ENCODE data around the gene OR6C70. TPM values are rescaled to one million over a fixed set of nuclear protein-coding genes. Genes with fewer than 3 reads are reported as not detected.

OR6C70 gene
- not detected for total RNA-seq
- long read RNA-seq: 0 reads

DNA sequence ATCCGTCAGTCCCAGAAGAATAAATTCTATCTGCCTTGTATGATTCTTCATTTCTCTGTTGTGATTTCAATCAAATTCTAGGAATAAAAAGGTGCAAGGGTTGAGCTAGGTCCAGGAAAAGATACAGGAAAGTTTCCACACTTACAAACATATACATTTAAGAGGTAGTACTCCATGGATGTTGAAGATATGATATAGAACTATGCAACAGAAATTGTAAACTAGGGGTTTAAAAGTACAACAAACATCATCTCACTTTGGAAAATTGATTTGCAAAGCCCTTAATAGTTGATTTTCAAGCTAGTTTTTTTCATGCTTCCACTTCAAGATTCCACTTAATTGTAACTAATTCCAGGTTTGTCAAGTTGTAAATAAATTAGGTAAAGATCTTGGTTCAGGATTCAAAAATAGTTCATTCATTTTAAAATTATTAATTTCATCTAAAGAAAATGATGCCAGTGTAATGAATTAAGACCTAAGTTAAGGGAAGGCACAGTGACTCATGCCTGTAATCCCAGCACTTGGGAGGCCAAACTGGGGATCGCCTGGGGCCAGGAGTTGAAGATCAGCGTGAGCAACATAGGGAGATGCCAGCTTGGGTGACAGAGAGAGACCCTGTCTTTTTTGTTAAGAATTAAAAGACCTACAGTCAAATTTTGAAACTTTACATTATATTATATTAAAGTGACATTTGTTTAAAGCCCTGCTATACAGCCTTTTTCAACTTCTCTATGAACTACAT, at the start of gene OR6C70:
Gene OR6C70 (minus strand): TSS at position 51 of the 742 bp plus-strand sequence. CDS start 0 bp downstream, at position 51.
- H3K36me3 ChIP-seq: no peaks in the 10 kb centered on the region
- H3K4me3 ChIP-seq: no peak within 1 kb of the TSS
- no peaks in the 10 kb centered on the region for H3K9me3 ChIP-seq
- no peak for ATAC-seq
- DNase-seq: no peak
- H3K4me1 ChIP-seq: no peaks in the 10 kb centered on the region
- TF ChIP-seq, protein P1, sequence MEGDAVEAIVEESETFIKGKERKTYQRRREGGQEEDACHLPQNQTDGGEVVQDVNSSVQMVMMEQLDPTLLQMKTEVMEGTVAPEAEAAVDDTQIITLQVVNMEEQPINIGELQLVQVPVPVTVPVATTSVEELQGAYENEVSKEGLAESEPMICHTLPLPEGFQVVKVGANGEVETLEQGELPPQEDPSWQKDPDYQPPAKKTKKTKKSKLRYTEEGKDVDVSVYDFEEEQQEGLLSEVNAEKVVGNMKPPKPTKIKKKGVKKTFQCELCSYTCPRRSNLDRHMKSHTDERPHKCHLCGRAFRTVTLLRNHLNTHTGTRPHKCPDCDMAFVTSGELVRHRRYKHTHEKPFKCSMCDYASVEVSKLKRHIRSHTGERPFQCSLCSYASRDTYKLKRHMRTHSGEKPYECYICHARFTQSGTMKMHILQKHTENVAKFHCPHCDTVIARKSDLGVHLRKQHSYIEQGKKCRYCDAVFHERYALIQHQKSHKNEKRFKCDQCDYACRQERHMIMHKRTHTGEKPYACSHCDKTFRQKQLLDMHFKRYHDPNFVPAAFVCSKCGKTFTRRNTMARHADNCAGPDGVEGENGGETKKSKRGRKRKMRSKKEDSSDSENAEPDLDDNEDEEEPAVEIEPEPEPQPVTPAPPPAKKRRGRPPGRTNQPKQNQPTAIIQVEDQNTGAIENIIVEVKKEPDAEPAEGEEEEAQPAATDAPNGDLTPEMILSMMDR (IDR thresholded peaks at IDR 0.05): no peak
- H3K27me3 ChIP-seq (ENCODE audit: low read depth): no peaks in the 10 kb centered on the region
- intact Hi-C loops (cut with DNase I): no loop called here
- no peak within 1 kb of the TSS for H3K27ac ChIP-seq

DNA sequence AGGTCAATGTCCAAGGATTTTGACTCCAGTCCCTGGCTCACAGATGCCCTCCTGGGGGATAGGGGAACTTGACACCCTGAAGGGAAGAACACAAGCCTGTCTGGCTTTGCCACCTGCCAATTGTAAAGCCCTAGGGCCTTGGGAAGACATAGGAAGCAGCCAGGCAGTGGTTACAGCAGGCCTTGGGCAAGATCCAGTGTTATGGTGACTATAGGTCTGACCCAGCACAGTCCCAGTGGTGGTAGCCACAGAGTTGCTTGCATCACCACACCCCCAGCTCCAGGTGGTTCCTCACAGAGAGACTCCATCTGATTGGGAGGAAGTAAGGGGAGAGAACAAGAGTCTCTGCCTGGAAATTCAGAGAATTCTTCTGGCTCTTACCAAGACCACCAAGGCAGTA, 46.5 kb upstream of the OR6C70 start:
- Histone ChIP-seq H3K27ac (no peak overlapping the region), H3K4me1 (no peaks in the 10 kb centered on the region), H3K27me3 (ENCODE audit: low read depth) (no peaks in the 10 kb centered on the region), H3K4me3 (no peak overlapping the region), H3K9me3 (no peaks in the 10 kb centered on the region), H3K36me3 (no peaks in the 10 kb centered on the region)
- TF ChIP-seq, protein P1 (IDR thresholded peaks at IDR 0.05): no peak
- DNase-seq (no peak), ATAC-seq (no peak)
- intact Hi-C loops (cut with DNase I): no loop called here

DNA sequence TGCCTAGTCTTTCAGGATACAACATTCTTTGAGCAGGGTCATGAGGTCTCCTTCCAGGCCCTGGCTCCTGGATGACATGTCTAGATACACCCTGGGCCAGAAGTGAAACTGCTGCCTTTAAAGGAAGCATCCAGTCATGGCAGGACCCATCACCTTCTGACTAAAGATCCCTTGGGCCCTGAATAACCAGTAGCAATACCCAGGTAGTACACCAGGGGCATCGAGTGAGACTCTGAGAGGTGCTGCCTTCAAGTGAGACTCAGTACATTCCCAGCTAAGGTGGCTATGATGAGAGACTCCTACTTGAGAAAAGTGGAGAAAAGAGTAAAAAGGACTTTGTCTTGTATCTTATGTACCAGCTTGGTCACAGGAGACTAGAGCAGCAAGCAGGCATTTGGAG, 45.8 kb upstream of the OR6C70 start:
- ATAC-seq (no peak), DNase-seq (no peak)
- H3K27ac ChIP-seq: no peak overlapping the region
- H3K9me3 ChIP-seq: no peaks in the 10 kb centered on the region
- no peaks in the 10 kb centered on the region for H3K4me1 ChIP-seq
- H3K27me3 ChIP-seq (ENCODE audit: low read depth): no peaks in the 10 kb centered on the region
- TF ChIP-seq, protein P1 (IDR thresholded peaks at IDR 0.05): no peak
- intact Hi-C loops (cut with DNase I): no loop called here
- H3K4me3 ChIP-seq: no peak overlapping the region
- no peaks in the 10 kb centered on the region for H3K36me3 ChIP-seq

DNA sequence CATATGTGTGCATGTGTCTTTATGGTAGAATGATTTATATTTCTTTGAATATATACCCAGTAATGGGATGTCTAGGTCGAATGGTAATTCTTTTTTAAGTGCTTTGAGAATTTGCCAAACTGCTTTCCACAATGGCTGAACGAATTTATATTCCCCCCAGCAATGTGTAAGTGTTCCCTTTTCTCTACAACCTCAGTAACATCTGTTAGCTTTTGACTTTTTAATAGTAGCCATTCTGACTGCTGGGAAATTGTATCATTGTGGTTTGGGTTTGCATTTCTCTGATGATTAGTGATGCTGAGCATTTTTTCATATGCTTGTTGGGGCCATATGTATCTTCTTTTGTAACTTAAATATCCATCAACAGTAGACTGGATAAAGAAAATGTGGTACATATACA, 31.7 kb upstream of the OR6C70 start:
- H3K4me1 ChIP-seq: no peaks in the 10 kb centered on the region
- no peaks in the 10 kb centered on the region for H3K27me3 ChIP-seq (ENCODE audit: low read depth)
- no peak overlapping the region for H3K4me3 ChIP-seq
- DNase-seq (no peak), ATAC-seq (no peak)
- intact Hi-C loops (cut with DNase I): no loop called here
- H3K36me3 ChIP-seq: no peaks in the 10 kb centered on the region
- no peaks in the 10 kb centered on the region for H3K9me3 ChIP-seq
- no peak overlapping the region for H3K27ac ChIP-seq
- TF ChIP-seq, protein P1 (IDR thresholded peaks at IDR 0.05): no peak

DNA sequence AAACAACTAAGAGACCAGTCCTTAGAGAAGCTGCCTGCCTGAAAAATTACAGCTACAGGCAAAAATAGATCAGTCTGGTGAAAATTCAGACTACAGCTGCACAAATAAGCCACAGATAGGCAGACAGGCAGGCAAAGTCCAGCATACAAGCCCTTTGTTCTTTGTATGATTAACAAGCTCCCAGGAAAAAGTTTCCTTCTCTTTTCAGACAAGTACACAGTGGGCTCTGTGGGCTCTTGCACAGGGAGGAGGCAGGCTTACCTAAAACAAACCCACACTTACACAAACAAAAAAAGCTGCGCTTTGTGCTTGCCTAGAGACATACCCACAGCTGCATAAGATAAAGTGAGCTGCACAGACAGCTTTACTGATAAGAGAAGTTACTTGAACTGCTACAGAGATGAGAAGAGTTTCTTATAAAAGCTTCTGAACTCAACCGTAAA, 29.9 kb upstream of the OR6C70 start:
- H3K4me3 ChIP-seq: no peak overlapping the region
- intact Hi-C loops (cut with DNase I): no loop called here
- TF ChIP-seq, protein P1 (IDR thresholded peaks at IDR 0.05): no peak
- H3K27ac ChIP-seq: no peak overlapping the region
- no peak for ATAC-seq
- no peak for DNase-seq
- no peaks in the 10 kb centered on the region for H3K4me1 ChIP-seq
- H3K36me3 ChIP-seq: no peaks in the 10 kb centered on the region
- H3K9me3 ChIP-seq: no peaks in the 10 kb centered on the region
- H3K27me3 ChIP-seq (ENCODE audit: low read depth): no peaks in the 10 kb centered on the region
